ENCODE measurements around the gene CAPN2. TPM values are rescaled to one million over a fixed set of nuclear protein-coding genes. Genes with fewer than 3 reads are reported as not detected.

CAPN2 gene
- total RNA-seq, 4 donors from 2014 or later = 96.5 to 170 (median 117) TPM

DNA sequence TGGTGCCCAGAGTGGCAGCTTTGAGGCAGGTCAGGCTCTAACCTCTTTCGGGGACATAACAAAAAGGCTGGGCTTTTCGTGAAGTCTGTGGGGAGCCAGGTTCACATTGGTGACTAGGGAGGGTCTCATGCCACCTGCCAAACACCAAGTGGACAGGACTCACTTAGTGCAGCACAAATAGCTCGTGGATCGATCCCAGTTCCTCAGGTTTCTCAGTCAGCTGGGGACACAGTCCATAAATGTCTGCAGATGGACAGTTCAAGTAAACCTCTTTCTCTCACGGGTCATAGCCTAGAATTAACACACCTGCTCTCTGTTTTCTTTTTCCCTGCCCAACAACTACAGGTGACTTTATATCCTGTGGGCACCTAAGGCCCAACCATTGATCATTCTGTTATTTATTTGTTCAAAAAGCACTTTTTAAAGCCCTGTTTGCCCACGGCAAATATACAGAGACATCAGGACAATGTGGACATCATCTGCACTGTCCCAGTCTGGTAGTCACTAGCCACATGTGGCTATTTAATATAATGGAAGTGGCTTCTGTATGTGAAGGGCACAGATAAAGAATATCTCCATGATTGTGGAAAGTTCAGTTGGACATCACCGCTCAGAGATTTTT is 53.5 kb downstream of the CAPN2 start:
- Histone ChIP-seq H3K27ac (no peak overlapping the region), H3K36me3 (no peaks in the 10 kb centered on the region)

DNA sequence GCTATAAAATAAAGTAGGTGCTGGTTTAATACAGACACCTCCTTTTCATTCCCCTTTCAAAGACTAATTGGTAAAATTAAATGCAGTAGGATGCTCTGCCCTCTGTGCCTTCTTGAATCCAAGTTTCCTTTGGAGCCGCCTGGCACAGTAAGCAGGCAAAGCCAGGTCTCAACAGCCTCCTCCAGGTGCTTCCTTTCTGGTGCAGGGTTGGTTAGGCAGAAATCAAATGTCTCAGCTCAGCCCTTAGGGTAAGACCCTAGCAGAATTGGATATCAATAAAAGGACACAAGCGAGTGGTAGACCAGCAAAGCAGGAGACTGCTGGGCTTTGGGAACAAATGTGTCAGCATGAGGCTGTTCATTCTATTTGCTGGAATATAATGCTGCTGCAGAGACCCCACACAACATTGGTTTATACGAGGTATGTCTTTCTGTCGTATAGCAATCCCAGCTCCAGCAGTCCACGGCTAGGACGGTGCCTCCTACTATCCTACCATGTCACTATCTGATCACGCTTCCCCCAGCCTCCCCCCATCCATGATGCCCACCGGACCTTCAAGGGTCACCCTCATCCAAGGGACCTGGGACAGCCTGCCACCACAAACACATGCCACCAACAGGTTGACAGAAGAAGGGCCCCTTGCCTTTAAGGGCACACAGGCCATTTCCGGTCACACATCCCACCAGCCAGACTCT is 58.4 kb downstream of the CAPN2 start:
- Histone ChIP-seq H3K4me3 (no peak overlapping the region), H3K27ac (peak overlapping the region; percentile 64 to 95), H3K4me1 (peaks cover 0 to 7% of the 10 kb centered on the region in 2 donors), H3K27me3 (no peaks in the 10 kb centered on the region), H3K9me3 (no peaks in the 10 kb centered on the region), H3K36me3 (no peaks in the 10 kb centered on the region)
- DNase-seq = no peak
- intact Hi-C loops (cut with DNase I; ENCODE audit: low total_unique reads) = no loop called here
- TF ChIP-seq, protein P1, sequence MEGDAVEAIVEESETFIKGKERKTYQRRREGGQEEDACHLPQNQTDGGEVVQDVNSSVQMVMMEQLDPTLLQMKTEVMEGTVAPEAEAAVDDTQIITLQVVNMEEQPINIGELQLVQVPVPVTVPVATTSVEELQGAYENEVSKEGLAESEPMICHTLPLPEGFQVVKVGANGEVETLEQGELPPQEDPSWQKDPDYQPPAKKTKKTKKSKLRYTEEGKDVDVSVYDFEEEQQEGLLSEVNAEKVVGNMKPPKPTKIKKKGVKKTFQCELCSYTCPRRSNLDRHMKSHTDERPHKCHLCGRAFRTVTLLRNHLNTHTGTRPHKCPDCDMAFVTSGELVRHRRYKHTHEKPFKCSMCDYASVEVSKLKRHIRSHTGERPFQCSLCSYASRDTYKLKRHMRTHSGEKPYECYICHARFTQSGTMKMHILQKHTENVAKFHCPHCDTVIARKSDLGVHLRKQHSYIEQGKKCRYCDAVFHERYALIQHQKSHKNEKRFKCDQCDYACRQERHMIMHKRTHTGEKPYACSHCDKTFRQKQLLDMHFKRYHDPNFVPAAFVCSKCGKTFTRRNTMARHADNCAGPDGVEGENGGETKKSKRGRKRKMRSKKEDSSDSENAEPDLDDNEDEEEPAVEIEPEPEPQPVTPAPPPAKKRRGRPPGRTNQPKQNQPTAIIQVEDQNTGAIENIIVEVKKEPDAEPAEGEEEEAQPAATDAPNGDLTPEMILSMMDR (IDR thresholded peaks at IDR 0.05) = no peak
- no peak for TF ChIP-seq POLR2A (IDR thresholded peaks at IDR 0.05)

More for the DNA sequence above, 53.5 kb downstream of the CAPN2 start:
- no peak for DNase-seq
- intact Hi-C loops (cut with DNase I; ENCODE audit: low total_unique reads) = no loop called here
- no peaks in the 10 kb centered on the region for H3K9me3 ChIP-seq
- no peaks in the 10 kb centered on the region for H3K4me1 ChIP-seq
- TF ChIP-seq, protein P1 (IDR thresholded peaks at IDR 0.05) = no peak
- no peak for TF ChIP-seq POLR2A (IDR thresholded peaks at IDR 0.05)
- no peaks in the 10 kb centered on the region for H3K27me3 ChIP-seq
- no peak overlapping the region for H3K4me3 ChIP-seq

DNA sequence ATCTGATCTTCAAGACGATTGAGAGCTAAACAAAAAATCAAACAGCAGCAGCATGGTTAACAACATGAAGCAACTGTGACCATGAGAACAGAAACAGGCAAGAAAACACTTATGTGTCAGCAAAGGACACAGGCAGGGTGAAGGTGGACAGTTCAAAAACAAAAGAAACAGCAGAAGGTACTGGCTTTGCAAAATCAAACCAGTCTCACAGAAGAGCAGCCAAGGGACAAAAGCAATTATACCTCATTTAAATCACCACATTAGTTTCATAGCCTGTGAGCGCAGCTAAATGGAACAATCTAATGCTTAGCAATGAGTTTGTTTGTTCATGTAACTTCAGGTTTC is 59.1 kb downstream of the CAPN2 start:
- no peak overlapping the region for H3K4me3 ChIP-seq

DNA sequence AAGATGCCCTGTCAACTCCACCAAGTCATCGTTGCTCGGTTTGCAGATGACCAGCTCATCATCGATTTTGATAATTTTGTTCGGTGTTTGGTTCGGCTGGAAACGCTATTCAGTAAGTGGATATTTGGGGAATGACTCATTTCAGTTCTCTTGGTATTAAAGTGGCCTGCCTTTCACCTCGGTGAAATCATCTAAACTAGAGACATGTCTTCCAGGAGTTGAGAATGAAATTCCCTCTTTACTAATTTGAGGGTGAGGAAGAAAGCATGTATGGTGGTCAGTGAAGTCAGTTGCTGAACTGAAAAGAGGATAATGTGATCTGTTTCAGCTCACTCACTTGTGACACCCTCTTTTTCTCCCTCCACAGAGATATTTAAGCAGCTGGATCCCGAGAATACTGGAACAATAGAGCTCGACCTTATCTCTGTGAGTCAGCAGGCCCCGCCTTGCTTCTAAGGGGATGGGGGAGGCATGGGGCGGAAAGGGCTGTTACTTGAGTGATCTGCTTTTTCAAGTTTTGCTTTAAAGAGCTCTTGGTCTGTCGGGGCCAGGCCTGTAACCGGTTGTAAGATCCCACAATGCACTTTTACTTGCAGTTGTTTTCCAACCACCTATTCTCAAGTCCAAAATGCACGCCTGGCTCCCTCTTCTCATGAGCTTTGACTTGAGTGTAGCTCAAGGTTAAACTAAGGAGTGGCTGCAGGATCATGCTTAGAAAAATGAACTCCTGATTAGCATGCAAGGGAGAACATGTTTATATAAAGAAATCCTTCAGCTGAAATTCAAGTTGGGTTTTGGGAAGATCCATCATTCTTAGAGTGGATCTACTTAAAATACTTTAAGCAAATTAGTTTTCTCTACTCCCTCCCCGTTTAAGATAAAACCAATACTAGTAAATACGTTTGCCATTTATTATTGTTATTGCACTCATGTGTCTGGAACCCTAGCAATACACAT is 59.8 kb downstream of the CAPN2 start:
- TF ChIP-seq POLR2A (IDR thresholded peaks at IDR 0.05) = no peak
- TF ChIP-seq, protein P1 (IDR thresholded peaks at IDR 0.05) = no peak
- peak; percentile 49 to 64 for DNase-seq
- intact Hi-C loops (cut with DNase I; ENCODE audit: low total_unique reads) = no loop called here
- Histone ChIP-seq H3K27me3 (no peaks in the 10 kb centered on the region), H3K4me1 (peaks cover 0 to 7% of the 10 kb centered on the region in 2 donors), H3K9me3 (no peaks in the 10 kb centered on the region), H3K36me3 (no peaks in the 10 kb centered on the region), H3K27ac (peak overlapping the region; percentile 64 to 95), H3K4me3 (no peak overlapping the region)

More for the DNA sequence above, 59.1 kb downstream of the CAPN2 start:
- peak overlapping the region; percentile 64 to 95 for H3K27ac ChIP-seq
- TF ChIP-seq POLR2A (IDR thresholded peaks at IDR 0.05) = no peak
- TF ChIP-seq, protein P1 (IDR thresholded peaks at IDR 0.05) = no peak
- H3K36me3 ChIP-seq = no peaks in the 10 kb centered on the region
- no peak for DNase-seq
- H3K4me1 ChIP-seq = peaks cover 0 to 7% of the 10 kb centered on the region in 2 donors
- intact Hi-C loops (cut with DNase I; ENCODE audit: low total_unique reads) = no loop called here
- H3K9me3 ChIP-seq = no peaks in the 10 kb centered on the region
- no peaks in the 10 kb centered on the region for H3K27me3 ChIP-seq
